GM12891 (cell line): ENCODE measurements around the gene RPA1.
A peak's percentile ranks its signal among the peaks of the same experiment; 100 is the strongest.

Source experiments
- DNase-seq: peaks from one replicate; pipeline ENCODE4 v3.0.0; 2011; ENCODE audit warnings: low spot score; ENCODE audit not compliant: insufficient read length
- FAIRE-seq: peaks from 2 replicates; lab custom pipeline; 2011; peaks lifted over from hg19 to GRCh38; lab: Jason Lieb, UNC
- PAX5 ChIP-seq: IDR thresholded peaks from 2 replicates; pipeline ENCODE4 v1.6.1; 2011; ENCODE audit warnings: low read length, moderate library complexity, mild to moderate bottlenecking; ENCODE audit not compliant: insufficient read depth, severe bottlenecking
- POLR2A ChIP-seq: IDR thresholded peaks from 2 replicates; pipeline ENCODE4 v1.6.1; 2011; ENCODE audit warnings: low read depth, low read length, control low read depth
- POLR2AphosphoS5 ChIP-seq: IDR thresholded peaks from 2 replicates; pipeline ENCODE4 v1.6.1; 2011; ENCODE audit warnings: low read depth, low read length, control low read depth
- POU2F2 ChIP-seq: IDR thresholded peaks from 2 replicates; pipeline ENCODE4 v1.6.1; 2011; ENCODE audit warnings: low read depth, mild to moderate bottlenecking, control low read depth, low read length, moderate library complexity
- SPI1 ChIP-seq: IDR thresholded peaks from 2 replicates; pipeline ENCODE4 v1.6.1; 2011; ENCODE audit warnings: low read depth, low read length, control low read depth
- TAF1 ChIP-seq: IDR thresholded peaks from 2 replicates; pipeline ENCODE4 v1.6.1; 2011; ENCODE audit warnings: low read depth, low read length, control low read depth

RPA1 gene

GRCh38 chr17:1939981-1940809, 110.4 kb downstream of the RPA1 start:
- DNase-seq (no peak), FAIRE-seq (no peak)

DNA sequence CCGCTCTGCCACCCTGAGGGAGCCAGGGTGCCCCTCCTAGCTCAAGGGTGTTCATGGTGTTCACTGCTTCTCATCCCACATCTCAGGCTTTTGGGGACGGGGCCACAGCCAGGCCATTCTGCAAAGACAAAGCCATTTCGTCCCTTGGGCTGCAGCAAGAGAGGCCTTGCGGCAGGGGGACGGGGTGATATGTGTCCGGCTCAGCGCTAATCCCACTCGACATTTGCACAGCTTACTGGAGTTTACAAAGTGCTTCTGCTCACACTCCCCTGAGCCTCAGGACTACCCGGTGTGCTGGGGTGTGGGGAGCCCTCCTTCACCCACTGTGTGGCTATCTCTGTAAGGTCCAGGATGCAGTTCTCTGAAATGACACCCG, 111.0 kb downstream of the RPA1 start:
- FAIRE-seq (no peak), DNase-seq (no peak)
- TF ChIP-seq POLR2A: no peak
- TF ChIP-seq POLR2AphosphoS5: no peak
- no peak for TF ChIP-seq TAF1
- no peak for TF ChIP-seq POU2F2
- no peak for TF ChIP-seq PAX5
- TF ChIP-seq SPI1: no peak

More at GRCh38 chr17:1939981-1940809, 110.4 kb downstream of the RPA1 start:
- no peak for TF ChIP-seq POU2F2
- TF ChIP-seq PAX5: no peak
- no peak for TF ChIP-seq POLR2AphosphoS5

- DNase-seq: no peak
- TF ChIP-seq PAX5: no peak
- no peak for TF ChIP-seq TAF1
- no peak for TF ChIP-seq SPI1
- FAIRE-seq: no peak
These were observed 111.7 kb downstream of the RPA1 start for GRCh38 chr17:1941272-1942065.

DNA sequence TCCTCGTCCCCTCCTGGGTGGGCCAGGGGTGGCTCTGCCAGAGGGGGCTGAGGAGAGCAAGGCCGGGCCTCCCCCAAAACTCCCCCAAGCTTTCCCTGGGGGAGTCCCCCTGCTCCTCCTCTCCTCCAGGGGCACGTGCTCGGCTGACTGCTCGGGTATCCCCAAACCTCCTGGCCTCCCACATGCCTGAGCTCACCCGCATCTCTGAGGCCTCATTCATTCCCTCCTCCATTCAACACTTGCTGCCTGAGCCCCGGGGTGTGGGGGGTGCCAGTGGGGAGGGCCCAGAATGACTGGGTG, 112.2 kb downstream of the RPA1 start:
- TF ChIP-seq POLR2A (no peak), TAF1 (no peak), PAX5 (no peak), POLR2AphosphoS5 (no peak), SPI1 (no peak)
- FAIRE-seq: no peak
- DNase-seq: no peak

DNA sequence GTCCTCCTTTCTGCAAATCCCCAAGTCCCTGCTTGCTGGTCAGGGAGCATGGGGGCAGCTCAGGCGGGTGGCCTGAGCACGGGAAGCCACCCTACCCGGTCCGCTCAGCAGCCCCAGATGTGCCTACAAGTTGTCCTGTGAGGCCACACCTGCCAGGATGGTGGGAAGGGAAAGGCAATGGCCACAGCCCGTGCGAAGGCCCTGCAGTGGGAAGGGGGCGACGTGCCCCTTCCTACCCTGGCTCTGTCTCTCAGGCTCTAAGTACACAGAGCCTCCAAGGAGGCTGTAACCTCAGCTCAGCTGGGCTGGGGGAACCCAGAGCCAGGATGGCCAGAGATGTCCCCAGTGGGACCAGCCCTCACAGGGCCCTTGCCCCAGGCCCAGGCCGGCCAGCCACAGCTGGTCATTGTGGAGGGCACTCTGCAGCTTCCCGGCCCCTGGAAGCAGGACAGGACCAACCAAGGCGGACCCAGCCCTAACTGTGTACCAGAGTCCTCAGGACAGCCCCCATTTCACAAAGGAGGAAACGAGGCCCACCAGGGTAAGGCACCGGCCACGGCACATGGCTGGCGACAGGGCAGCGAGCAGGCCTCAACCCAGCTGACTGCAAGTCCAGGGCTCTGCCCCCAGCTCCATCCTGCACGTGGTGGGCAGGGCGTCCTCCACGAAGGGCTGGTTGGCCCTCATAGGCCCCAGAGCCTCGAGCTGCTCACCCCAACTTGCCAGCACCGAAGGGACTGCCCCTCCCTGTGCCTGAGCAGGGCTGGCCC, 113.0 kb downstream of the RPA1 start:
- no peak for TF ChIP-seq POLR2AphosphoS5
- TF ChIP-seq POU2F2: no peak
- TF ChIP-seq TAF1: no peak
- TF ChIP-seq POLR2A: no peak
- no peak for TF ChIP-seq PAX5
- TF ChIP-seq SPI1: no peak
- no peak for FAIRE-seq
- DNase-seq: no peak

- DNase-seq (no peak), FAIRE-seq (no peak)
- no peak for TF ChIP-seq POLR2AphosphoS5
- TF ChIP-seq TAF1: no peak
- no peak for TF ChIP-seq SPI1
- TF ChIP-seq PAX5: no peak
- TF ChIP-seq POLR2A: no peak
- TF ChIP-seq POU2F2: no peak
These were observed 113.6 kb downstream of the RPA1 start for GRCh38 chr17:1943436-1943831.

DNA sequence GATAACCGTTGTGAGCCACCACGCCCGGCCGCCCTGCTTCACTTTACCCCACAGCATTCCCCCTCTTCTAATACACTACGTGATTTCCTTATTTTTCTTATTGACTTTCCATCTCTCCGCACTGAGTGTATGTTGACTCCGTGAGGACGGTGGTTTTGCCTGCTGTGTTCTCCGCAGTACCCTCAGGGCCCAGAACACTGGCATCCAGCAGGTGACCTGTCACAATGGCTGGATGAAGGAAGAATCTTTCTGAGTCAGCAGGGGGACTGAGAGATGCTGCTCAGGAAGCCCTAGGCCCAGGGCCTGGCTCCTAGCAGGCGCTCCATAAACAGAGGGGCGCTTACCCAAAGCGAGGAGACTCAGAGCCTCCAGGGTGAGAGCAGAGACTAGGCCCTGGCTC, 115.8 kb downstream of the RPA1 start:
- TF ChIP-seq SPI1 (no peak), POU2F2 (no peak), POLR2A (no peak), POLR2AphosphoS5 (no peak), PAX5 (no peak), TAF1 (no peak)
- DNase-seq (no peak), FAIRE-seq (no peak)

DNA sequence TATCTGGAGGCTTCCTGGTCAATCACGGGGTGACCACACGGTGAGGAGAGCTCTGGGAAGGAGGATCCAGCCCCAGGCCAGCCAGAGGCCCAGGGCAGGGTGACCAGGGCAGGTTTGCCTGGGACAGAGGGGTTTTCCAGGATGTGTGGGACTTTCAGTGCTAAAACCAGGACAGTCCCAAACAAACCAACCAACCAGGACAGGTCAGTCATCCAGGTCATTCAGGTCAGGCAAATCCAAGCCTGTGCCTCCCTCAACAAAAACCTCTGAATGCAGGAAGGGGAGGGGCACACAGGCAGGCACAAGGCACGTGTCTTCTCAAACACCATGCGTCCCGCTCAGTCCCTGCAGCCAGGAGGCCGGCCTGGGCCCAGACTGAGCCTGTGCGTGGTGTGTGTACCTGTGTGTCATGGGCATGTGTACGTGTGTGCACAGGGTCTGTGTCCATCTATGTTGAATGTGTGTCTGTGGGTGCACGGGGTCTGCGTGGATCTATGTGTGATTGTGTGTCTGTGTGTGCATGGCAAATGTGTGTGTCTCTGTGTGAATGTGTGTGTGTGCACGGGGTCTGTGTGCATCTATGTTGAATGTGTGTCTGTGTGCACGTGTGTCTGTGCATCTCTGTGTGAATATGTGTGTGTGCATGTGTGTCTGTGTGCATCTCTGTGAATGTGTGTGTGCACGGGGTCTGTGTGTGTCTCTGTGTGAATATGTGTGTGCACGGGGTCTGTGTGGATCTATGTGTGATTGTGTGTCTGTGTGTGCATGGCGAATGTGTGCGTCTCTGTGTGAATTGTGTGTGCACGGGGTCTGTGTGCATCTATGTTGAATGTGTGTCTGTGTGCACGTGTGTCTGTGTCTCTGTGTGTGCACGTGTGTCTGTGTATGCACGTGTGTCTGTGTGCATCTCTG, 116.5 kb downstream of the RPA1 start:
- peak; percentile 69 for FAIRE-seq
- TF ChIP-seq SPI1 (no peak), POLR2A (no peak), PAX5 (no peak), TAF1 (no peak), POU2F2 (no peak), POLR2AphosphoS5 (no peak)
- no peak for DNase-seq

- DNase-seq (no peak), FAIRE-seq (no peak)
- TF ChIP-seq SPI1 (no peak), PAX5 (no peak), POU2F2 (no peak), POLR2AphosphoS5 (no peak)
These were observed 117.5 kb downstream of the RPA1 start for GRCh38 chr17:1947229-1947742.
